ENCODE data around the gene GJC2. TPM values are rescaled to one million over a fixed set of nuclear protein-coding genes. Genes with fewer than 3 reads are reported as not detected.
"Not testable (repeated sequence)": the region's sequence is repeated elsewhere in the genome, so short reads cannot be mapped to it uniquely, and the experiment has no call there.

GJC2 gene
- total RNA-seq, 1 donor from 2014 or later = 0.53 TPM

GRCh38 chr1:228184152-228184551 is 34.4 kb downstream of the GJC2 start:
- DNase-seq (ENCODE audit: extremely low read depth, low read depth, low spot score) = no peak

DNA sequence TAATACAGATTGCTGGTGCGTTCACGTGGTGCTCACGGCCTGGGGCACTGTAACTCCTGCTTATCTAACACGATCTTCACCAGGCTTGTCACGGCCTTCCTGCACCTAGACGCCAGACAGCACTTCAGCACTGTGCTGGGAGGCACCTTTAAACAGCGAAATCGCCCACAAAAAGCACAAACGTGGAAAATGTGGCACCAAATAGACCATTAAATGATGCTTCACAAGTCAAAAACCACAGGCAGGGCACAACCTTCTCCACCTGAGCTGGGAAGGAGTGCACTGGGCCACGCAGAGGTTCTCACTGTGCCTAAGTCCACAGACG is 35.9 kb downstream of the GJC2 start:
- no peak for DNase-seq (ENCODE audit: extremely low read depth, low read depth, low spot score)

- not testable (repeated sequence) for DNase-seq (ENCODE audit: extremely low read depth, low read depth, low spot score)
These were observed 38.5 kb downstream of the GJC2 start for GRCh38 chr1:228188249-228188648.

DNA sequence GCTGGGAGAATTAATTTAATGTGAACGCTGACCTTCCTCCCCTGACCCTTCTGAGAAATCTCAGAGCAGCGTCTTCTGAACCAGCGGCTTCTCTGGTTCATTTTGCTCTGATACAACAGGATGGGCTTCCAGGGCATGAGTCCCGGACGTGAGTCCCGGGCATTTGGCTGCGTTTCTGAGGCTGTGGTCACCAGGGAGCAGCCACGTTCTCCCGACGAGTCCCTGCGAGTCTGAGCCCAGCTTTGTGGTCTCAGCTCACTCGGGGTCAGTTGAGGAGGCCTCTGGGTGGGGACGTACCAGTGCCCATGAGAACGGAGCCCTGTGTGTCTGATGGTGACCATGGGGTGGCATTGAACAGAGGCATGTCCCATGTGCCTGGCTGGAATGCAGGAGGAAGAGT is 40.5 kb downstream of the GJC2 start:
- DNase-seq (ENCODE audit: extremely low read depth, low read depth, low spot score) = no peak

- no peak for DNase-seq (ENCODE audit: extremely low read depth, low read depth, low spot score)
These were observed 41.0 kb downstream of the GJC2 start for GRCh38 chr1:228190778-228191177.

DNA sequence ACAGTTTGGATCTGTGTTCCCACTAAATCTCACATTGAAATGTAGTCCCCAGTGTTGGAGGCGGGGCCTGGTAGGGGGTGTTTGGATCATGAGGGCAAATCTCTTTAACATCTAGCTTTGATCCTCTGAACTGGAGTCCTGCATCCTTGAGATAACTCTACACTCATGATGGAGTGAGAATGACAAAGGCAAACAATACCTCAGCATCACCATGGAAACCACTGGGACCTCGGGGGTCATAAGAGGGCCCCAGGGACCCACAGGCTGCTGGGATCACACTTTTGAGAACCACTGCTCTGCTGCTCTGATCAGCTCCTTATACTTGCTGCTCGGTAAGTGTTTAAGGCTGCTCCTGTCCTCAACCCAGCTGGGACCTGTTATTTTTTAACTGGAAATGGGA is 44.7 kb downstream of the GJC2 start:
- DNase-seq (ENCODE audit: extremely low read depth, low read depth, low spot score) = no peak

GRCh38 chr1:228194921-228195812 is 45.4 kb downstream of the GJC2 start:
- DNase-seq (ENCODE audit: extremely low read depth, low read depth, low spot score) = no peak

GRCh38 chr1:228197555-228198147 is 47.9 kb downstream of the GJC2 start:
- DNase-seq (ENCODE audit: extremely low read depth, low read depth, low spot score) = no peak

- no peak for DNase-seq (ENCODE audit: extremely low read depth, low read depth, low spot score)
These were observed 49.4 kb downstream of the GJC2 start for GRCh38 chr1:228198977-228199590.

DNA sequence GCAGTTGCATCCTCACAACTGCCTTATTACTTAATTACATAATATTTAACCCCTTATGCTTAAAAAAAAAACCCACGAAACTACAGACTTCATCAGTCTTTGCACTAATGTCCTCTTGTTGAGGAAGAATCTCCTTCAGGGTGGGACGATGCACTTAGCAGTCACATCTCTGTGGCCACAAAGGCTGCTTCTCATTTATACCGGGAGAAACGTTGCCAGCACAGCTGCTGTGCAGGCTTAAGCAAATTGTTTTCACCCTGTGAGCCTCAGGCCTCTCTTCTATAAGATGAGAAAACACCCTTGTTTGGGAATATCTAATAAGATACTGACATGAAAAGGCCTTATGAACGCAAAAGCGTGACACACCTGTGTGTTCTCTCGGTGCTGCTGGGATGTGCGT is 55.2 kb downstream of the GJC2 start:
- DNase-seq (ENCODE audit: extremely low read depth, low read depth, low spot score) = no peak

DNA sequence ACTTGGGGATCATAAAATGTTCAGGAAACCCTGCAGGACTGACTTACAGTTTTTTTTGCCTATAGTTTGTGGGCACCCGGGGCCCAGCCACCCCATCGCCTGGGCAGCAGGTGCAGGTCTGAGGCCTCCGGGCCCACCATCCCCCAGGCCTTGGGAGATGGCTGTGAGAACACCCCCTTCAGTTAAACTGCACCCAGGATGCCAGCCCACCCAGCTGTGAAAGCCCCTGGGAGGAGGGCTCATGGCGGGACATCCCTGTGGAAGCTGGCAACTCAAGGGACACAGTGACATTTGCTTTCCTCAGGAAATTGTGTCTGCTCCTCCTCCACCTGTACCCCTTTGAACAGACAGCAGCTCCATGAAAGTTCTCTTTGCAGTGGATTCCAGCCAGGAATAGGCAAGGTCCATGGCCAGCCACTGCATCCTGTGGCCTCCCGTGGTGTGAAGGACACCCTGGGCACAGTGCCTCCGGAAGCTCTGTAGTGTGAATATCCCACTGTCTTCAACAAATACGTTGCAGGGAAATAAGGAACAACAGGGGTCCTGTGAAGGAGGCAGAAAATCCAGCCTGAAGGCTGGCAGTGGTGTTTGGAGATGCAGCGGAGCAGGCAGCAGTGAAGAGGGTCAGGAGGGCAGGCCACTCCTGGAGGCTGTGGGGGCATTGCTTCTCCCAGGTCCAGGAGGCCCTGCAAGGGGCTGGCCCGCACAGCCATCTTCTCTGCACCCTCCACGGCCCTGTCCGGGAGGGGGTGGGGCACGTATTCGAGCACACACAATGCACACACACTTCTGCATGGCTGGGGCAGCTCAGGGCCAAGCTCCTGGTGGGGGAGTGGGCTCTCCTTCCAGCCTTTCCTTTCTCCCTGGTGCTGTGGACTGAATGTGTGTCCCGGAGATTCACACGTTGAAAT is 56.1 kb downstream of the GJC2 start:
- no peak for DNase-seq (ENCODE audit: extremely low read depth, low read depth, low spot score)

DNA sequence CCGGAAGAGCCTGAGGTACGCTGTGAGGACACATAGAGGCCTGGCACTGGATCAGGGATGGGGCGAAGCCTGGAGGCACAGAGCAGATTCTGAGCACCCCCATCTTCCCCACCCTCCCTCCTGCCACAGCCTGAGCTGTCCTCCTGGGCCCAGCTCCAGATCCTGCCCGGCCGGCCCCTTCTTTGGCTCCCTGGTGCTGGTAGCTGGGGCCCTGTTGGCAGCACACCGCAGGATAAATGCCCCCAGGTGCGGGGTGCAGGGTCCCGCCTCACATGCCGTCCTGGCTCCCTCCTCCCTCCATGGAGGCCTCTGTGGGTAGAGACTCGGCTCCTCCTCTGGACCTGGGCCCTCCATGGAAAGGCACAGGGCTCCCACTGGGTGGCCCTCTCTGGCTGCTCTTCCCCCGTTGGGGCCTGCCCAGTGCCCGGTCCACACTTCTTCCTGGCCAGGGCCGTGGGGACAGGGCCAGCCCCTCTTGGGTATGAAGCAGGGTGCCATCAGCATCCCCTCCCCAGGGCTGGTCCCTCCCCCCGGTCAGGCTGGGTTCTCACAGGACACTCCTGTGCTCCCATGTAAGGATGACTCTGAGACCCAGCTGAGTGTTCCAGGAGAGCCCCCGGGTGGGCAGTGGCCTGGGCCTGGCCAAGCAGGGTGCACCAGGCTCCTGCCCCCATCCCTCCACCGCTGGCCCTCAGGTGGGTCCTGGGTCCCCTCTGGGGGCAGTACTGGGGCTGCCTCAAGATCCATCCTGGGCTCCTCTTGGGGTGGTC is 57.0 kb downstream of the GJC2 start:
- no peak for DNase-seq (ENCODE audit: extremely low read depth, low read depth, low spot score)

- no peak for DNase-seq (ENCODE audit: extremely low read depth, low read depth, low spot score)
These were observed 57.7 kb downstream of the GJC2 start for GRCh38 chr1:228207381-228207810.

DNA sequence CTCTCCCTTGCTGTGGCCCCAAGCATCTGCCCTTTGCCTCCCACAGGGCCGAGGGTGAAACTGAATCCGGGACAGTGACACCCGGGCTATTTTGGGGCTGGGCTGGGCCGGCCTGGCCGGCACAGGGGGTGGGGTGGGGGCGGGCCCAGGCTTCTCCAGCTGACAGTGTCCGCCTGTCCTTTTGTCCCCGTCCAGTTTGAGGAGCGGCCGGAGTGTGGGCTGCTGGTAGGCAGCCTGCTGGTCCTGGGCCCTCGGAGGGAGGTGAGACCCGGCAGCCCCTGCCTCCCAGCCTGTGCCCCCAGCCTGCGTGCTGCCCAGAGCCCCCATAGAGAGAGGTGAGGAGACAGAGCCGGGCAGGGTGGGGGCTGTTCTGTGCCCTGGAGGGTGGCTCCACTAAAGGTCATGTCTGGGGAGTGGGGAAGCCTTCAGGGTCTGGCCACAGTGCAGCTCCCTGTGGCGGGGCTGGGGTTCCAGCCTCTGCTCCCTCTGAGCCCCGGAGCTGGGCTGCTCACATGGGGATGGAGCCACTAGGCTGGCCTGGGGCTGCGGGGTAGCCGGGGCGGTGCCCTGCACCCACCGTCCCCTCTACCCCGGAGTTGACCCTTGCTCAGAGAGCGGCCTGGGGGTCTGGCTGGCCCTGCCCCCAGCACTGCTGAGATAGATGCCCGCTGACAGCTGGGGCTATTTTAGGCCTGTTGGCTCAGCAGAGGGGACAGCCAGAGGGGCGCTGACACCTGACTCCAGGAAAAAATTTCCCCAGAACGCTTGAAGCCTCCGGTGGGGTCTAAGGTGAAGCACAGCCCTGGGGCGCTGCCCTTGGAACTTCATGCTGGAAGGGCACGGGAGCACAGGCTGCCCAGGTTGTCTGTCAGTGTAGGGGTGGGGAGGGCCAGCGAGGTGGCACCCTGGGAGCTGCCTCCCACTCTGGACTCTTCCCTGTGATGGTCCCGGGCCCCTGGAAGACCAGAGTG is 58.4 kb downstream of the GJC2 start, which contains the start of gene OBSCN:
Gene OBSCN, plus strand, starts transcription at position 194 of the 971 bp plus-strand sequence. CDS start 3,740 bp downstream, outside the sequence.
- no peak for DNase-seq (ENCODE audit: extremely low read depth, low read depth, low spot score)

GRCh38 chr1:228208831-228209551 is 59.3 kb downstream of the GJC2 start:
- no peak for DNase-seq (ENCODE audit: extremely low read depth, low read depth, low spot score)

All from glomerular endothelial cell (primary cell).